ENCODE data around the gene DNAAF8.

- TF ChIP-seq POLR2A (IDR thresholded peaks at IDR 0.05; ENCODE audit: low read length) = no peak
- TF ChIP-seq GATA1 (IDR thresholded peaks at IDR 0.05; ENCODE audit: low read depth, low read length) = no peak
Observed at GRCh38 chr16:4795828-4796572, 61.7 kb downstream of the DNAAF8 start.
